GM19025 (cell line): Measurements from ENCODE around the gene RASSF5.
A peak's percentile ranks its signal among the peaks of the same experiment; 100 is the strongest.

Experiments used
- ATAC-seq: cut with Tn5 transposase; IDR thresholded peaks from one replicate; pipeline ENCODE4 v1.9.1; 2021; ENCODE audit warnings: mild to moderate bottlenecking, low read depth, moderate library complexity; ENCODE audit not compliant: unreplicated experiment

The RASSF5 gene

GRCh38 chr1:206540044-206540780, 32.9 kb downstream of the RASSF5 start:
- ATAC-seq = no peak

- ATAC-seq = no peak
Observed at GRCh38 chr1:206541236-206541833, 34.0 kb downstream of the RASSF5 start.

- peak; percentile 55 for ATAC-seq
Observed at GRCh38 chr1:206544562-206545257, 37.4 kb downstream of the RASSF5 start.

- no peak for ATAC-seq
Observed at GRCh38 chr1:206545351-206545750, 38.0 kb downstream of the RASSF5 start.

GRCh38 chr1:206547104-206547503, 39.8 kb downstream of the RASSF5 start:
- ATAC-seq = no peak

- no peak for ATAC-seq
Observed at GRCh38 chr1:206550446-206550845, 43.1 kb downstream of the RASSF5 start.

- ATAC-seq = no peak
Observed at GRCh38 chr1:206551296-206551985, 44.1 kb downstream of the RASSF5 start.

- no peak for ATAC-seq
Observed at GRCh38 chr1:206551986-206552326, 44.6 kb downstream of the RASSF5 start.

GRCh38 chr1:206554211-206554610, 46.9 kb downstream of the RASSF5 start:
- no peak for ATAC-seq

GRCh38 chr1:206554701-206555472, 47.6 kb downstream of the RASSF5 start:
- ATAC-seq = no peak

GRCh38 chr1:206555473-206555935, 48.2 kb downstream of the RASSF5 start:
- no peak for ATAC-seq

GRCh38 chr1:206556047-206556749, 48.9 kb downstream of the RASSF5 start:
- ATAC-seq = no peak

- peak; percentile 65 for ATAC-seq
Observed at GRCh38 chr1:206556750-206557635, 49.7 kb downstream of the RASSF5 start.

- ATAC-seq = no peak
Observed at GRCh38 chr1:206557636-206558473, 50.5 kb downstream of the RASSF5 start.

GRCh38 chr1:206558794-206559671, 51.7 kb downstream of the RASSF5 start:
- ATAC-seq = no peak

- ATAC-seq = no peak
Observed at GRCh38 chr1:206559672-206559995, 52.3 kb downstream of the RASSF5 start.
